ENCODE measurements around the gene DDHD1. TPM values are rescaled to one million over a fixed set of nuclear protein-coding genes. Genes with fewer than 3 reads are reported as not detected.

DDHD1 gene
- total and polyA plus RNA-seq, 12 donors, result 4.6 to 34.9 (median 8.1) TPM

GRCh38 chr14:53002576-53002975 is 150.5 kb downstream of the DDHD1 start:
- no peak for DNase-seq
- Histone ChIP-seq H3K27me3 (no peaks in the 10 kb centered on the region), H3K36me3 (replicated peaks in 1 of 2) (no peaks in the 10 kb centered on the region), H3K9me3 (replicated peaks in 1 of 3) (no peaks in the 10 kb centered on the region), H3K4me1 (replicated peaks in 1 of 2) (no peaks in the 10 kb centered on the region), H3K4me3 (no peak overlapping the region), H3K27ac (no peak overlapping the region)
- TF ChIP-seq POLR2A (IDR thresholded peaks at IDR 0.05) (no peak), CTCF (IDR thresholded peaks at IDR 0.05) (no peak)
- intact Hi-C loops (cut with DNase I), result no loop called here
- WGBS, 4 donors, result 63 to 70% (median 66%) methylated on average over 3 to 5 of the region's 5 CpGs

GRCh38 chr14:53001787-53002378 is 151.2 kb downstream of the DDHD1 start:
- Histone ChIP-seq H3K4me1 (replicated peaks in 1 of 2) (no peaks in the 10 kb centered on the region), H3K36me3 (replicated peaks in 1 of 2) (no peaks in the 10 kb centered on the region), H3K9me3 (replicated peaks in 1 of 3) (no peaks in the 10 kb centered on the region), H3K27ac (no peak overlapping the region), H3K4me3 (no peak overlapping the region), H3K27me3 (no peaks in the 10 kb centered on the region)
- intact Hi-C loops (cut with DNase I), result no loop called here
- 67 to 75% (median 72%) methylated on average over 7 of the region's 7 CpGs for WGBS, 4 donors
- TF ChIP-seq CTCF (IDR thresholded peaks at IDR 0.05) (no peak), POLR2A (IDR thresholded peaks at IDR 0.05) (no peak)
- peak in 1 of 7 donors; percentile 18 for DNase-seq

- DNase-seq, result peak in 2 of 7 donors; percentile 16 to 23
- TF ChIP-seq CTCF (IDR thresholded peaks at IDR 0.05) (no peak), POLR2A (IDR thresholded peaks at IDR 0.05) (no peak)
- Histone ChIP-seq H3K9me3 (replicated peaks in 1 of 3) (no peaks in the 10 kb centered on the region), H3K4me1 (replicated peaks in 1 of 2) (no peaks in the 10 kb centered on the region), H3K27ac (peak overlapping the region in 1 of 5 donors; percentile 29), H3K27me3 (no peaks in the 10 kb centered on the region), H3K36me3 (replicated peaks in 1 of 2) (no peaks in the 10 kb centered on the region), H3K4me3 (no peak overlapping the region)
- intact Hi-C loops (cut with DNase I), result no loop called here
- 51 to 62% (median 60%) methylated on average over 6 of the region's 6 CpGs for WGBS, 4 donors
Observed at GRCh38 chr14:52998376-52999015, 154.6 kb downstream of the DDHD1 start.

- TF ChIP-seq POLR2A (IDR thresholded peaks at IDR 0.05) (no peak), CTCF (IDR thresholded peaks at IDR 0.05) (no peak)
- Histone ChIP-seq H3K4me3 (no peak overlapping the region), H3K4me1 (replicated peaks in 1 of 2) (no peaks in the 10 kb centered on the region), H3K36me3 (replicated peaks in 1 of 2) (no peaks in the 10 kb centered on the region), H3K27me3 (no peaks in the 10 kb centered on the region), H3K9me3 (replicated peaks in 1 of 3) (no peaks in the 10 kb centered on the region), H3K27ac (no peak overlapping the region)
- DNase-seq, result no peak
- WGBS, 4 donors, result 81 to 94% (median 90%) methylated on average over 2 of the region's 2 CpGs
- intact Hi-C loops (cut with DNase I), result no loop called here
Observed at GRCh38 chr14:52996493-52996892, 156.6 kb downstream of the DDHD1 start.

Data from adrenal gland (tissue), 12 donors.